ENCODE measurements around the gene BBLN. TPM values are rescaled to one million over a fixed set of nuclear protein-coding genes. Genes with fewer than 3 reads are reported as not detected.

BBLN gene
- total RNA-seq, 6 experiments from 2014 or later = 45.7 to 63.2 (median 50.5) TPM

DNA sequence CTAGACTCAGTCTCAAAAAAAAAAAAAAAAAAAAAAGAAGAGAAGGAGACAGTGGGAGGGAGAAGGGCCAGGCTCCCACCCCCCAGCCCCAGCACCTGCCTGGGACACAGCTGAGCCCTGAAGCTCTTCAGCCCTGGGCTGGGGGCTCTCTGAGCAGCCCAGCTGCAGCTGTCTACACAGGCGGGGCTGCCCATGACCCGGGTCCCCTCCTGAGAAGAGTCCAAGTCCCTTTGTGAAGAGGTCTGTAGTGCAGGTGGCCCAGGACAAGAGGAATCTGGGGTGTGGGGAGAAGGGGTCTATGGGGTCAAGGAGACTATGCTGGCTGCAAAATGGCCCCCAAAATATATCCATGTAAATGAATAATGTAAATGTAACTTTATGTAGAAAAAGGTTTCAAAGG lies 17.5 kb upstream of the BBLN start:
- H3K4me3 Mint-ChIP-seq = no peak overlapping the region
- no peak for DNase-seq
- H3K27me3 Mint-ChIP-seq (ENCODE audit: insufficient read depth) = peaks cover 42% of the 10 kb centered on the region
- TF ChIP-seq, protein P1, sequence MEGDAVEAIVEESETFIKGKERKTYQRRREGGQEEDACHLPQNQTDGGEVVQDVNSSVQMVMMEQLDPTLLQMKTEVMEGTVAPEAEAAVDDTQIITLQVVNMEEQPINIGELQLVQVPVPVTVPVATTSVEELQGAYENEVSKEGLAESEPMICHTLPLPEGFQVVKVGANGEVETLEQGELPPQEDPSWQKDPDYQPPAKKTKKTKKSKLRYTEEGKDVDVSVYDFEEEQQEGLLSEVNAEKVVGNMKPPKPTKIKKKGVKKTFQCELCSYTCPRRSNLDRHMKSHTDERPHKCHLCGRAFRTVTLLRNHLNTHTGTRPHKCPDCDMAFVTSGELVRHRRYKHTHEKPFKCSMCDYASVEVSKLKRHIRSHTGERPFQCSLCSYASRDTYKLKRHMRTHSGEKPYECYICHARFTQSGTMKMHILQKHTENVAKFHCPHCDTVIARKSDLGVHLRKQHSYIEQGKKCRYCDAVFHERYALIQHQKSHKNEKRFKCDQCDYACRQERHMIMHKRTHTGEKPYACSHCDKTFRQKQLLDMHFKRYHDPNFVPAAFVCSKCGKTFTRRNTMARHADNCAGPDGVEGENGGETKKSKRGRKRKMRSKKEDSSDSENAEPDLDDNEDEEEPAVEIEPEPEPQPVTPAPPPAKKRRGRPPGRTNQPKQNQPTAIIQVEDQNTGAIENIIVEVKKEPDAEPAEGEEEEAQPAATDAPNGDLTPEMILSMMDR (IDR thresholded peaks at IDR 0.05) = no peak
- no peaks in the 10 kb centered on the region for H3K36me3 Mint-ChIP-seq (ENCODE audit: low read depth)
- H3K4me1 Mint-ChIP-seq (ENCODE audit: low read depth) = peaks cover 7% of the 10 kb centered on the region
- no peaks in the 10 kb centered on the region for H3K9me3 Mint-ChIP-seq
- H3K27ac Mint-ChIP-seq = no peak overlapping the region

DNA sequence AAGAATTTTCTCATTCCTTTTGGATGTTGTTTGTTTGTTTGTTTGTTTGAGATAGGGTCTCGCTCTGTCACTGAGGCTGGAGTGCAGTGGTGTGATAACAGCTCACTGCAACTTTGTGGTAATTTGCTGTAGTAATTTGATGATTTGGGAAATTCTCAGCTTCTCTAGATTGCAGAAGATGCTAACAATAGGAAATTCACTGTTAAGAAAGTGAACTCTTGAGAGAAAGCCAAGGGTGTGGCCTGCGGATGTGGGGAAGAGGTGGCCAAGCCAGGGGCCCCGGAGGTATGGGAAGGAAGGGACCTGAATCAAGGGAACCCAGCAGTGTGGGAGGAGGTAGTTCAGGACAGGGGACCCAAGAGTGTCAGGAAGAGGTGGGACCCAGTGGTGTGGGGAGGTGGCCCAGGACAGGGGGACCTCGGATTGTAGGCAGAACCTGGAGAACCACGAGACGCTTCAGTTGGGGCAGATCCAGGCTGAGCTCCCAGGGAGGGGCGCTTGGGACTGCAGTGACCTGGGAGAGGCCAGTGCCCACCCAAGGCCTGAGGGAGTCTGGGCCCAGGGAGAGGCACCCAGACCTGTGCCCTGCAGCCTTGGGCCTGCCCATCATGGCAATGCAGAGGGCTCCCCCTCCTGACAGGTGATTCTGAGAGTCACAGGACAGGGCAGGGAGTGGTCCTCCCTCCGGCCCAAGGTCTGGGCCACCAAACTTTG lies 16.4 kb upstream of the BBLN start:
- Mint-ChIP-seq H3K27me3 (ENCODE audit: insufficient read depth) (peaks cover 41% of the 10 kb centered on the region), H3K36me3 (ENCODE audit: low read depth) (no peaks in the 10 kb centered on the region), H3K4me3 (no peak overlapping the region), H3K27ac (no peak overlapping the region), H3K4me1 (ENCODE audit: low read depth) (peaks cover 5% of the 10 kb centered on the region), H3K9me3 (no peaks in the 10 kb centered on the region)
- DNase-seq = no peak
- TF ChIP-seq, protein P1 (IDR thresholded peaks at IDR 0.05) = no peak

DNA sequence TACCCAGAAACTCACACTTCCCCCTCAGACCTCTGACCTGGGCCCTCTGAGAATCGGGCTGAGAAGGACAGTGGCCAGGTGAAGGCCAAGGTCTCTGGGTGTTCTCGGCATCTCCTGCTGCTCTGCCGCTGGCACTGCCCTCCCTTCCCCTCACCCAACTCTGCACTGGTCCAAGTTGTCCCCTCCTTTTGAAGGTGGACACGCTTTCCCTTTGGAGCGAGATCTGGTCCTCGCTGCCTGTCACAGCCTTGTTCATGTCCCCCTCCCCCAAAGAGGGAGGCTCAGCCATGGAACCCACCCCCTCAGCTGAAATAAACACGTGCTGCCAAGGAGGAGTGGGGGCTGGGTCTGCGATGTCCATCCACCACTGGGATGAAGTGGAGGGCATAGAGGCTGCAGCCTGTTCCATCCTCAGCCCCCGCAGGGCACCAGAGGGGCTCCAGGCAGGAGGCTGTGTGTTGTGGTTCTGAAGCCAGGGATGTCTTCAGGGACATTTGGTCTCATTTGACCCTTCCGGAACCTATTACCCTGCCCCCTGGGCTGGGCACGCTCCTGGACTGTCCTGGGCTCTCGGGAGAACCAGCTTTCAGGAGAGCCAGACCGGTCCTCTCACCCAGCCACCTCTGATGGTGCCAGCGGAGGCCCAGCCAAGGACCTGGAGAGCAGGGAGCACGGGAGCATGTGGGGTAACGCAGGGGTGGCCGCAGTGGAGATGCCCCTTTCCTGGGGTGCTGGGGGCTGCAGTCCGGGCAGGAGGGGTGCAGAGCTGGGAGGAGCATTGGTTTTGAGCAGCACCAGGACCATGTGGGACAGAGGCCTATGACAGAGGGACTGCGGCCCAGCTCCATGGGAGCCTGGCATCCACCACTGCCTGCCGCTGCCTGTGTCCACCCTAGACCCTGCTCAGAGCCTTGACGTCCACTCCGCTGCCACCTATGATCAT lies 15.6 kb upstream of the BBLN start:
- TF ChIP-seq, protein P1 (IDR thresholded peaks at IDR 0.05) = no peak

DNA sequence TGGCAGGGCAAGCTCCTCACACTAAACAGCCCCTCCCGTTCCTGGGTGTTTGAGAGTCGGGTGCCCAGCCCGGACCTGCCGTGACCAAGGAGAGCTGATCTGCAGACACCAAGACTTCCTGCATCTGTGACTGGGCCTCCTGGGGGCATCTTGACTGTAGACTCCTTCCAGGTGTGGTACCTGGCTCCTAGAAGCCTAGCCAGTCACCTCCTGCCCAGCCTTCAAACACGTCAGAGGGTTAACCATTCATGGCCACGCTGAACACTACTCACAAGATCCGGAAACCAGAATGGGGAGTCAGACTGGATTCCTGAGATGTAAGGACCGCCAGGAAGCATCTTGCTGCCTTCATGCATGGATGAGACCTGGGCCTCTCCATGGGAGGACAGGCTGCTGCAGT lies 14.5 kb upstream of the BBLN start:
- TF ChIP-seq, protein P1 (IDR thresholded peaks at IDR 0.05) = no peak
- no peak overlapping the region for H3K27ac Mint-ChIP-seq
- H3K27me3 Mint-ChIP-seq (ENCODE audit: insufficient read depth) = peaks cover 37% of the 10 kb centered on the region
- H3K9me3 Mint-ChIP-seq = no peaks in the 10 kb centered on the region
- no peak overlapping the region for H3K4me3 Mint-ChIP-seq
- H3K36me3 Mint-ChIP-seq (ENCODE audit: low read depth) = no peaks in the 10 kb centered on the region
- no peak for DNase-seq
- peaks cover 5% of the 10 kb centered on the region for H3K4me1 Mint-ChIP-seq (ENCODE audit: low read depth)

More for the DNA sequence above, 15.6 kb upstream of the BBLN start:
- Mint-ChIP-seq H3K9me3 (no peaks in the 10 kb centered on the region), H3K36me3 (ENCODE audit: low read depth) (no peaks in the 10 kb centered on the region), H3K27me3 (ENCODE audit: insufficient read depth) (peaks cover 41% of the 10 kb centered on the region), H3K27ac (no peak overlapping the region), H3K4me3 (no peak overlapping the region), H3K4me1 (ENCODE audit: low read depth) (peaks cover 5% of the 10 kb centered on the region)
- DNase-seq = no peak

DNA sequence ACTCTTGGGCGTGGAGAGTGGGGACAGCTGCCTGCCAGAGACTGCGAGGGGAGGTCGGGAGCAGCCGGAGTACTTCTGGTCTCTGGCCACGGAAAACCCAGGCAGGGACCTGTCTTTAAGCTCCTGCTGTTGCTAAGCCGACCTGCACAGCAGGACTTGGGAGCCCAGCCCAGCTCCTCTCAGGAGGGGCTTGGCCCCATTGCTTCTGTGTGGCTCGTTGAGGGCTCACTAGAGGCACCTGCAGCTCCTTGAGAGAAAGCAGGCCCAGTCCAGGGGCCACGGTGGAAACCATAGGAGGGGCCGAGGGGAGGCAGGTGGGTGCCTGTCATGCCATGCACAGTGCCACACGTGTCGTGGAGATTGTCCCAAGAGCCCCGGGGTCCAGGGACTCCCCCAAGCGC lies 14.1 kb upstream of the BBLN start:
- H3K27ac Mint-ChIP-seq = no peak overlapping the region
- TF ChIP-seq, protein P1 (IDR thresholded peaks at IDR 0.05) = no peak
- peaks cover 40% of the 10 kb centered on the region for H3K27me3 Mint-ChIP-seq (ENCODE audit: insufficient read depth)
- DNase-seq = no peak
- H3K36me3 Mint-ChIP-seq (ENCODE audit: low read depth) = no peaks in the 10 kb centered on the region
- H3K4me3 Mint-ChIP-seq = no peak overlapping the region
- peaks cover 5% of the 10 kb centered on the region for H3K4me1 Mint-ChIP-seq (ENCODE audit: low read depth)
- H3K9me3 Mint-ChIP-seq = no peaks in the 10 kb centered on the region

All from HFFc6 (cell line).